HEK293 (cell line): ENCODE measurements around the gene RFX4.

ENCODE experiments used
- CTCF ChIA-PET: fragments of 350-600 bp; formaldehyde crosslinking; extraction: SDS; loops from one replicate; lab custom pipeline; 2021; ENCODE audit warnings: antibody characterized with exemption; lab: Yijun Ruan, JAX
- POLR2A ChIA-PET: fragments of 300-600 bp; formaldehyde crosslinking; extraction: SDS; loops from one replicate; lab custom pipeline; 2020; ENCODE audit warnings: antibody characterized with exemption, inconsistent platforms; lab: Yijun Ruan, JAX
- H3K27ac ChIP-seq: fragments of 200-500 bp; sonication (Bioruptor generic); 2 replicates; pipeline ENCODE4 v1.5.1; 2014; ENCODE audit warnings: low read depth, low read length, control low read depth, inconsistent platforms; ENCODE audit errors: extremely low read depth
- H3K36me3 ChIP-seq, 2 experiments: fragments of 200-500 bp in 1 of 2; sonication (Bioruptor generic) in 1 of 2; 1 replicate in 1 of 2; 2 replicates in 1 of 2; pipeline ENCODE4 v1.5.1; 2014 to 2017; ENCODE audit warnings: inconsistent platforms in 2 of 2, low read length in 2 of 2; ENCODE audit not compliant: control insufficient read depth in 2 of 2, insufficient read depth in 1 of 2
- H3K4me1 ChIP-seq: fragments of 200-500 bp; sonication (Bioruptor generic); 2 replicates; pipeline ENCODE4 v1.5.1; 2014; ENCODE audit warnings: mild to moderate bottlenecking, low read length, inconsistent platforms; ENCODE audit not compliant: control insufficient read depth, insufficient read depth
- H3K4me3 ChIP-seq: 2 replicates; pipeline ENCODE4 v1.5.1; 2011; ENCODE audit warnings: low read depth, mild to moderate bottlenecking, control low read depth, low read length, moderate library complexity
- H3K9me3 ChIP-seq: fragments of 200-500 bp; sonication (Bioruptor generic); 2 replicates; pipeline ENCODE4 v1.5.1; 2014; ENCODE audit warnings: low read depth, low read length, inconsistent platforms; ENCODE audit not compliant: control insufficient read depth, insufficient read depth
- BCL11A ChIP-seq: fragments of 450-650 bp; formaldehyde crosslinking; IDR thresholded peaks from 2 replicates; pipeline ENCODE4 v1.5.1; 2016; ENCODE audit warnings: low read depth, missing biosample characterization, missing genetic modification characterization
- GFI1B ChIP-seq: fragments of 450-650 bp; formaldehyde crosslinking; IDR thresholded peaks from 2 replicates; pipeline ENCODE4 v1.5.1; 2016; ENCODE audit warnings: missing biosample characterization, missing genetic modification characterization
- SCRT2 ChIP-seq: fragments of 450-650 bp; formaldehyde crosslinking; IDR thresholded peaks from 2 replicates; pipeline ENCODE4 v1.5.1; 2016; ENCODE audit warnings: missing biosample characterization, missing genetic modification characterization
- ZNF174 ChIP-seq: fragments of 450-650 bp; formaldehyde crosslinking; IDR thresholded peaks from 2 replicates; pipeline ENCODE4 v1.5.0; 2017; ENCODE audit warnings: missing biosample characterization, mild to moderate bottlenecking, missing genetic modification characterization
- ZNF426 ChIP-seq: fragments of 450-650 bp; formaldehyde crosslinking; IDR thresholded peaks from 2 replicates; pipeline ENCODE4 v1.5.1; 2017; ENCODE audit warnings: missing biosample characterization, missing genetic modification characterization, mild to moderate bottlenecking, inconsistent platforms, moderate library complexity
- ZNF48 ChIP-seq: fragments of 450-650 bp; formaldehyde crosslinking; IDR thresholded peaks from 2 replicates; pipeline ENCODE4 v1.5.1; 2016; ENCODE audit warnings: missing biosample characterization, missing genetic modification characterization
- ZNF501 ChIP-seq: fragments of 450-650 bp; formaldehyde crosslinking; IDR thresholded peaks from 2 replicates; pipeline ENCODE4 v1.5.1; 2016; ENCODE audit warnings: missing biosample characterization, missing genetic modification characterization
- ZNF558 ChIP-seq: fragments of 450-650 bp; formaldehyde crosslinking; IDR thresholded peaks from 2 replicates; pipeline ENCODE4 v1.5.1; 2016; ENCODE audit warnings: missing biosample characterization, missing genetic modification characterization
- ZNF600 ChIP-seq: fragments of 450-650 bp; formaldehyde crosslinking; IDR thresholded peaks from 2 replicates; pipeline ENCODE4 v1.5.1; 2016; ENCODE audit warnings: missing biosample characterization, missing genetic modification characterization
- ZNF660 ChIP-seq: fragments of 450-650 bp; IDR thresholded peaks from 2 replicates; pipeline ENCODE4 v1.5.1; 2018; ENCODE audit warnings: missing biosample characterization, mild to moderate bottlenecking, missing genetic modification characterization
- ZNF830 ChIP-seq: fragments of 450-650 bp; IDR thresholded peaks from 2 replicates; pipeline ENCODE4 v1.5.0; 2018; ENCODE audit warnings: missing biosample characterization, missing genetic modification characterization, low read depth, mild to moderate bottlenecking, moderate library complexity
- TF ChIP-seq, protein P1 (sequence below): fragments of 450-650 bp; formaldehyde crosslinking; IDR thresholded peaks from 2 replicates; pipeline ENCODE4 v1.5.1; 2016; ENCODE audit warnings: missing biosample characterization, missing genetic modification characterization
- TF ChIP-seq, protein P2 (sequence below): fragments of 450-650 bp; formaldehyde crosslinking; IDR thresholded peaks from 2 replicates; pipeline ENCODE4 v1.5.1; 2017; ENCODE audit warnings: missing biosample characterization, mild to moderate bottlenecking, missing genetic modification characterization, moderate library complexity
- TF ChIP-seq, protein P3 (sequence below): fragments of 450-650 bp; formaldehyde crosslinking; IDR thresholded peaks from 2 replicates; pipeline ENCODE4 v1.5.1; 2016; ENCODE audit warnings: missing biosample characterization, missing genetic modification characterization
- TF ChIP-seq, protein P4 (sequence below): fragments of 450-650 bp; formaldehyde crosslinking; IDR thresholded peaks from 2 replicates; pipeline ENCODE4 v1.5.1; 2016; ENCODE audit warnings: missing biosample characterization, missing genetic modification characterization
- TF ChIP-seq, protein P5 (sequence below): fragments of 450-650 bp; IDR thresholded peaks from 2 replicates; pipeline ENCODE4 v1.5.1; 2018; ENCODE audit warnings: missing biosample characterization, mild to moderate bottlenecking, missing genetic modification characterization

The RFX4 gene

DNA sequence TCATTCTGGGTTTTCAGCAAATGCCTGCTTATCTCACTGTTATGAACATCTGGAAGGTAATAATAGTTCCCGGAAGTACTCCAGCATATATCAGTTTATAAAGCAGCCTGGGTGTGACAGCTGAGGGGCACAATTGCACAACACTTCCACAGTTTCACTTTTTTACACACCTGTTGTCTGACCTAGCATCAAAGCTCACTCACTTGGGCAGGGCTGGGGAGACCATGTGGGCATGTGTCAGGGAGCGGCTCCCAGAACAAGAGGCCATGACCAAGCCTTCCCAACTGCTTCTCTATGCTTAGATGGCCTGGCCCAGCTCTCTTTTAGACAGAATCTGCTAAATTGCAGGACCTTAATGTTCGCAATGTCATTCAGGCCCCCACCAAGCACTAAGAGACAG, 140.6 kb downstream of the RFX4 start:
- ChIA-PET POLR2A (no interaction called here), CTCF (interaction anchor here (0.7 to 1.0 kb wide), 2 partner anchors 13 to 148 kb away, joined by 3 read pairs; no protein-coding TSS in a partner anchor)
- Histone ChIP-seq H3K4me1 (no peaks in the 10 kb centered on the region), H3K9me3 (no peaks in the 10 kb centered on the region), H3K27ac (no peak overlapping the region), H3K36me3 (no peaks in the 10 kb centered on the region), H3K4me3 (no peak overlapping the region)
- peak; percentile 52 for TF ChIP-seq SCRT2 (tag by site-specific recombination)
- no peak for TF ChIP-seq GFI1B (tag by site-specific recombination)
- TF ChIP-seq, protein P1, sequence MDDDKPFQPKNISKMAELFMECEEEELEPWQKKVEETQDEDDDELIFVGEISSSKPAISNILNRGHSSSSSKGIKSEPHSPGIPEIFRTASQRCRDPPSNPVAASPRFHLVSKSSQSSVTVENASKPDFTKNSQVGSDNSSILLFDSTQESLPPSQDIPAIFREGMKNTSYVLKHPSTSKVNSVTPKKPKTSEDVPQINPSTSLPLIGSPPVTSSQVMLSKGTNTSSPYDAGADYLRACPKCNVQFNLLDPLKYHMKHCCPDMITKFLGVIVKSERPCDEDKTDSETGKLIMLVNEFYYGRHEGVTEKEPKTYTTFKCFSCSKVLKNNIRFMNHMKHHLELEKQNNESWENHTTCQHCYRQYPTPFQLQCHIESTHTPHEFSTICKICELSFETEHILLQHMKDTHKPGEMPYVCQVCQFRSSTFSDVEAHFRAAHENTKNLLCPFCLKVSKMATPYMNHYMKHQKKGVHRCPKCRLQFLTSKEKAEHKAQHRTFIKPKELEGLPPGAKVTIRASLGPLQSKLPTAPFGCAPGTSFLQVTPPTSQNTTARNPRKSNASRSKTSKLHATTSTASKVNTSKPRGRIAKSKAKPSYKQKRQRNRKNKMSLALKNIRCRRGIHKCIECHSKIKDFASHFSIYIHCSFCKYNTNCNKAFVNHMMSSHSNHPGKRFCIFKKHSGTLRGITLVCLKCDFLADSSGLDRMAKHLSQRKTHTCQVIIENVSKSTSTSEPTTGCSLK: no peak
- TF ChIP-seq, protein P2, sequence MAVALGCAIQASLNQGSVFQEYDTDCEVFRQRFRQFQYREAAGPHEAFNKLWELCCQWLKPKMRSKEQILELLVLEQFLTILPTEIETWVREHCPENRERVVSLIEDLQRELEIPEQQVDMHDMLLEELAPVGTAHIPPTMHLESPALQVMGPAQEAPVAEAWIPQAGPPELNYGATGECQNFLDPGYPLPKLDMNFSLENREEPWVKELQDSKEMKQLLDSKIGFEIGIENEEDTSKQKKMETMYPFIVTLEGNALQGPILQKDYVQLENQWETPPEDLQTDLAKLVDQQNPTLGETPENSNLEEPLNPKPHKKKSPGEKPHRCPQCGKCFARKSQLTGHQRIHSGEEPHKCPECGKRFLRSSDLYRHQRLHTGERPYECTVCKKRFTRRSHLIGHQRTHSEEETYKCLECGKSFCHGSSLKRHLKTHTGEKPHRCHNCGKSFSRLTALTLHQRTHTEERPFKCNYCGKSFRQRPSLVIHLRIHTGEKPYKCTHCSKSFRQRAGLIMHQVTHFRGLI: no peak
- TF ChIP-seq, protein P3, sequence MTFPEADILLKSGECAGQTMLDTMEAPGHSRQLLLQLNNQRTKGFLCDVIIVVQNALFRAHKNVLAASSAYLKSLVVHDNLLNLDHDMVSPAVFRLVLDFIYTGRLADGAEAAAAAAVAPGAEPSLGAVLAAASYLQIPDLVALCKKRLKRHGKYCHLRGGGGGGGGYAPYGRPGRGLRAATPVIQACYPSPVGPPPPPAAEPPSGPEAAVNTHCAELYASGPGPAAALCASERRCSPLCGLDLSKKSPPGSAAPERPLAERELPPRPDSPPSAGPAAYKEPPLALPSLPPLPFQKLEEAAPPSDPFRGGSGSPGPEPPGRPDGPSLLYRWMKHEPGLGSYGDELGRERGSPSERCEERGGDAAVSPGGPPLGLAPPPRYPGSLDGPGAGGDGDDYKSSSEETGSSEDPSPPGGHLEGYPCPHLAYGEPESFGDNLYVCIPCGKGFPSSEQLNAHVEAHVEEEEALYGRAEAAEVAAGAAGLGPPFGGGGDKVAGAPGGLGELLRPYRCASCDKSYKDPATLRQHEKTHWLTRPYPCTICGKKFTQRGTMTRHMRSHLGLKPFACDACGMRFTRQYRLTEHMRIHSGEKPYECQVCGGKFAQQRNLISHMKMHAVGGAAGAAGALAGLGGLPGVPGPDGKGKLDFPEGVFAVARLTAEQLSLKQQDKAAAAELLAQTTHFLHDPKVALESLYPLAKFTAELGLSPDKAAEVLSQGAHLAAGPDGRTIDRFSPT (tag by site-specific recombination): no peak

DNA sequence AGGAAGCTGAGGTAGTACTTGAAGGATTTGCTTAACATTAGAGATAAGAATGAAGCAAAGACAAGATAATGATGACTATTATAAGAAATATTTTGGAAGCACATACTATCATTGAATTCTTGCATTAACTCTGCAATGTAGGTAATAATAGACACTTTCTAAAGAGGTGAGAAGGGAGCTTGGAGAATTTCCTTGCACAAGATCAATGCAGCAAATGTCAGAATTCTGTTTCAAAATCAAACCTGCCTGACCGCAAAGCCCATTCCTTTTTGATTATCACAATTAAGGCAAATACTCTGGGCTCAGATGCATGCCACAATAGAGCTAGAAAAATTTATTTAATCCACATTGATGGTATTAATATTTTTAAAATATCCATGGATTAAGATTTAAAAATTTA, 141.3 kb downstream of the RFX4 start:
- TF ChIP-seq, protein P4, sequence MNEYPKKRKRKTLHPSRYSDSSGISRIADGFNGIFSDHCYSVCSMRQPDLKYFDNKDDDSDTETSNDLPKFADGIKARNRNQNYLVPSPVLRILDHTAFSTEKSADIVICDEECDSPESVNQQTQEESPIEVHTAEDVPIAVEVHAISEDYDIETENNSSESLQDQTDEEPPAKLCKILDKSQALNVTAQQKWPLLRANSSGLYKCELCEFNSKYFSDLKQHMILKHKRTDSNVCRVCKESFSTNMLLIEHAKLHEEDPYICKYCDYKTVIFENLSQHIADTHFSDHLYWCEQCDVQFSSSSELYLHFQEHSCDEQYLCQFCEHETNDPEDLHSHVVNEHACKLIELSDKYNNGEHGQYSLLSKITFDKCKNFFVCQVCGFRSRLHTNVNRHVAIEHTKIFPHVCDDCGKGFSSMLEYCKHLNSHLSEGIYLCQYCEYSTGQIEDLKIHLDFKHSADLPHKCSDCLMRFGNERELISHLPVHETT (tag by site-specific recombination): no peak
- TF ChIP-seq ZNF174 (tag by site-specific recombination) (no peak), ZNF501 (tag by site-specific recombination) (no peak), ZNF830 (tag by site-specific recombination) (no peak), ZNF600 (tag by site-specific recombination) (no peak), BCL11A (tag by site-specific recombination) (no peak), ZNF48 (tag by site-specific recombination) (no peak), ZNF426 (tag by site-specific recombination) (no peak), ZNF660 (tag by site-specific recombination) (no peak), ZNF558 (no peak)
- TF ChIP-seq, protein P5, sequence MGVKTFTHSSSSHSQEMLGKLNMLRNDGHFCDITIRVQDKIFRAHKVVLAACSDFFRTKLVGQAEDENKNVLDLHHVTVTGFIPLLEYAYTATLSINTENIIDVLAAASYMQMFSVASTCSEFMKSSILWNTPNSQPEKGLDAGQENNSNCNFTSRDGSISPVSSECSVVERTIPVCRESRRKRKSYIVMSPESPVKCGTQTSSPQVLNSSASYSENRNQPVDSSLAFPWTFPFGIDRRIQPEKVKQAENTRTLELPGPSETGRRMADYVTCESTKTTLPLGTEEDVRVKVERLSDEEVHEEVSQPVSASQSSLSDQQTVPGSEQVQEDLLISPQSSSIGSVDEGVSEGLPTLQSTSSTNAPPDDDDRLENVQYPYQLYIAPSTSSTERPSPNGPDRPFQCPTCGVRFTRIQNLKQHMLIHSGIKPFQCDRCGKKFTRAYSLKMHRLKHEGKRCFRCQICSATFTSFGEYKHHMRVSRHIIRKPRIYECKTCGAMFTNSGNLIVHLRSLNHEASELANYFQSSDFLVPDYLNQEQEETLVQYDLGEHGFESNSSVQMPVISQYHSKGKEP (tag by site-specific recombination): no peak
- TF ChIP-seq, protein P2: no peak
- Histone ChIP-seq H3K27ac (no peak overlapping the region), H3K4me3 (no peak overlapping the region), H3K9me3 (no peaks in the 10 kb centered on the region), H3K36me3 (no peaks in the 10 kb centered on the region), H3K4me1 (no peaks in the 10 kb centered on the region)
- POLR2A ChIA-PET: no interaction called here
- CTCF ChIA-PET: interaction anchor here (0.6 to 0.9 kb wide), 3 partner anchors 14 to 149 kb away, joined by 3 read pairs; no protein-coding TSS in a partner anchor
